HG03095 (cell line): ENCODE data around the gene AEBP1.

Experiments
- ATAC-seq: cut with Tn5 transposase; IDR thresholded peaks from one replicate; pipeline ENCODE4 v1.9.1; 2021; ENCODE audit warnings: moderate library complexity; ENCODE audit not compliant: unreplicated experiment

The AEBP1 gene

GRCh38 chr7:44102846-44103565 is 1.1 kb upstream of the AEBP1 start:
- ATAC-seq, result no peak

- ATAC-seq, result no peak
Measured at GRCh38 chr7:44103566-44103922, 601 bp upstream of the AEBP1 start.

GRCh38 chr7:44104860-44105771 is 971 bp downstream of the AEBP1 start:
- ATAC-seq, result no peak

GRCh38 chr7:44105832-44106231 is 1.7 kb downstream of the AEBP1 start:
- ATAC-seq, result no peak

GRCh38 chr7:44106311-44107065 is 2.3 kb downstream of the AEBP1 start:
- no peak for ATAC-seq

- ATAC-seq, result no peak
Measured at GRCh38 chr7:44107116-44107960, 3.2 kb downstream of the AEBP1 start.

- no peak for ATAC-seq
Measured at GRCh38 chr7:44107961-44108767, 4.0 kb downstream of the AEBP1 start.

- ATAC-seq, result no peak
Measured at GRCh38 chr7:44108768-44109750, 4.9 kb downstream of the AEBP1 start.

- no peak for ATAC-seq
Measured at GRCh38 chr7:44109991-44110390, 5.8 kb downstream of the AEBP1 start.

- ATAC-seq, result no peak
Measured at GRCh38 chr7:44110719-44111635, 6.8 kb downstream of the AEBP1 start.

- ATAC-seq, result no peak
Measured at GRCh38 chr7:44111761-44112160, 7.6 kb downstream of the AEBP1 start.

- ATAC-seq, result no peak
Measured at GRCh38 chr7:44112231-44112996, 8.3 kb downstream of the AEBP1 start.

GRCh38 chr7:44112997-44113763 is 9.0 kb downstream of the AEBP1 start:
- ATAC-seq, result no peak

- ATAC-seq, result no peak
Measured at GRCh38 chr7:44113764-44114354, 9.7 kb downstream of the AEBP1 start.

GRCh38 chr7:44114586-44115310 is 10.6 kb downstream of the AEBP1 start:
- no peak for ATAC-seq
